ENCODE data around the gene DSCAM. TPM values are rescaled to one million over a fixed set of nuclear protein-coding genes. Genes with fewer than 3 reads are reported as not detected.
"Not testable (repeated sequence)": the region's sequence is repeated elsewhere in the genome, so short reads cannot be mapped to it uniquely, and the experiment has no call there.

DSCAM gene
- total and polyA plus RNA-seq, 2 experiments from 2014 or later, result 0.07 TPM; not detected in 1

GRCh38 chr21:40445349-40445921, 401.5 kb downstream of the DSCAM start (continued):
- no peak for TF ChIP-seq CTCF (conservative IDR thresholded peaks at IDR 0.05; ENCODE audit: low read depth in 2 of 2)

GRCh38 chr21:40439581-40439980, 407.4 kb downstream of the DSCAM start:
- H3K9me2 ChIP-seq (ENCODE audit: insufficient read depth); H3K4me3 ChIP-seq; H3F3A ChIP-seq (replicated peaks; ENCODE audit: low read depth); H3K36me3 ChIP-seq (ENCODE audit: insufficient read depth); H3K4me3 Mint-ChIP-seq; H2AFZ ChIP-seq; H3K27ac ChIP-seq (ENCODE audit: low read depth); DNase-seq (ENCODE audit: low spot score); H3K4me1 Mint-ChIP-seq; H3K27me3 ChIP-seq (ENCODE audit: insufficient read depth); H4K20me1 ChIP-seq (replicated peaks; ENCODE audit: insufficient read depth); H3K4me1 ChIP-seq (ENCODE audit: insufficient read depth); H3K4me2 ChIP-seq; ATAC-seq; H3K27ac Mint-ChIP-seq; H3K79me2 ChIP-seq (replicated peaks; ENCODE audit: insufficient read depth); H3K27me3 Mint-ChIP-seq (ENCODE audit: insufficient read depth, low read depth, poor library complexity): not testable (repeated sequence)
- peaks cover 52% of the 10 kb centered on the region for H3K9me3 Mint-ChIP-seq
- H3K36me3 Mint-ChIP-seq (ENCODE audit: low read depth), result peaks cover 14% of the 10 kb centered on the region; the same call in 1 of the 3 replicates

GRCh38 chr21:40438616-40439015, 408.3 kb downstream of the DSCAM start:
- H3K4me3 Mint-ChIP-seq, result no peak overlapping the region
- no peaks in the 10 kb centered on the region for H3K79me2 ChIP-seq (replicated peaks; ENCODE audit: insufficient read depth)
- no peaks in the 10 kb centered on the region for H3K4me1 Mint-ChIP-seq
- no peak overlapping the region for H3K27ac Mint-ChIP-seq
- H3K4me2 ChIP-seq, result no peak overlapping the region
- DNase-seq (ENCODE audit: low spot score), result no peak
- peaks cover 52% of the 10 kb centered on the region for H3K9me3 Mint-ChIP-seq
- no peaks in the 10 kb centered on the region for H4K20me1 ChIP-seq (replicated peaks; ENCODE audit: insufficient read depth)
- no peaks in the 10 kb centered on the region for H3K9me2 ChIP-seq (ENCODE audit: insufficient read depth)
- no peaks in the 10 kb centered on the region for H3K27me3 ChIP-seq (ENCODE audit: insufficient read depth)
- 0 out of 2 replicates have a peak, but pooled peaks cover 5% of the 10 kb centered on the region for H3K36me3 ChIP-seq (ENCODE audit: insufficient read depth)
- no peak overlapping the region for H3K27ac ChIP-seq (ENCODE audit: low read depth)
- H2AFZ ChIP-seq, result no peak overlapping the region
- H3F3A ChIP-seq (replicated peaks; ENCODE audit: low read depth), result no peaks in the 10 kb centered on the region
- peaks cover 14% of the 10 kb centered on the region; the same call in 2 of the 3 replicates for H3K36me3 Mint-ChIP-seq (ENCODE audit: low read depth)
- TF ChIP-seq POLR2AphosphoS5 (IDR thresholded peaks at IDR 0.05; ENCODE audit: low read depth), result no peak
- no peak for TF ChIP-seq EZH2phosphoT487 (IDR thresholded peaks at IDR 0.05; ENCODE audit: unreplicated experiment)
- TF ChIP-seq EZH2 (IDR thresholded peaks at IDR 0.05; ENCODE audit: low read depth, unreplicated experiment), result no peak
- no peak for TF ChIP-seq ZNF462 (CRISPR knock-in tag; IDR thresholded peaks at IDR 0.05)
- no peak for TF ChIP-seq STAT1 (IDR thresholded peaks at IDR 0.05; ENCODE audit: unreplicated experiment)
- no peak for TF ChIP-seq ZNF114 (CRISPR knock-in tag; IDR thresholded peaks at IDR 0.05)
- TF ChIP-seq ETS1 (IDR thresholded peaks at IDR 0.05), result no peak
- TF ChIP-seq NANOG (IDR thresholded peaks at IDR 0.05; ENCODE audit: borderline replicate concordance), result no peak
- no peaks in the 10 kb centered on the region for H3K27me3 Mint-ChIP-seq (ENCODE audit: insufficient read depth, low read depth, poor library complexity)
- ATAC-seq, result no peak
- H3K4me3 ChIP-seq, result no peak overlapping the region
- H3K4me1 ChIP-seq (ENCODE audit: insufficient read depth), result no peaks in the 10 kb centered on the region

Measured in GM23338 (cell line).